GM12878 (cell line): ENCODE results near the gene AKAP14. TPM values are rescaled to one million over a fixed set of nuclear protein-coding genes. Genes with fewer than 3 reads are reported as not detected.
"Not testable (repeated sequence)": the region's sequence is repeated elsewhere in the genome, so short reads cannot be mapped to it uniquely, and the experiment has no call there.

ENCODE experiments used
- ATAC-seq: fragments of 200-7000 bp; cut with Tn5 transposase; 3 replicates; pipeline ENCODE4 v1.9.1; 2020; ENCODE audit warnings: mild to moderate bottlenecking, moderate library complexity
- BruUV-seq: library from RNA; stranded (reverse); fragments of 400-500 nt; replicated peaks from 2 replicates; lab custom pipeline; 2021; lab: Mats Ljungman, UMichigan
- CTCF ChIA-PET: fragments of 300-600 bp; sonication (Branson Sonifier 250); formaldehyde crosslinking; extraction: SDS; loops from one replicate; lab custom pipeline; 2021; ENCODE audit warnings: inconsistent platforms; lab: Yijun Ruan, JAX
- POLR2A ChIA-PET: fragments of 350-600 bp; formaldehyde crosslinking; extraction: SDS; loops from one replicate; lab custom pipeline; 2021; ENCODE audit warnings: inconsistent platforms; lab: Charles Lee
- RAD21 ChIA-PET: fragments of 300-600 bp; sonication (Branson Sonifier 250); formaldehyde crosslinking; loops from one replicate; lab custom pipeline; 2023; ENCODE audit warnings: antibody characterized with exemption; ENCODE audit not compliant: unreplicated experiment; lab: Charles Lee
- SMC1A ChIA-PET: fragments of 300-600 bp; sonication (Branson Sonifier 250); formaldehyde crosslinking; loops from one replicate; lab custom pipeline; 2023; ENCODE audit not compliant: unreplicated experiment, uncharacterized antibody; lab: Charles Lee
- DNase-seq: peaks from one replicate; pipeline ENCODE4 v3.0.0-alpha.2; 2011; ENCODE audit warnings: low read depth, low spot score
- FAIRE-seq: peaks from 3 replicates; lab custom pipeline; 2011; peaks lifted over from hg19 to GRCh38; lab: Jason Lieb, UNC
- H2AFZ ChIP-seq: 2 replicates; pipeline ENCODE4 v1.6.0; 2011; ENCODE audit warnings: low read depth, low read length, control low read depth; ENCODE audit not compliant: control insufficient read depth
- H3K27ac ChIP-seq: 2 replicates; pipeline ENCODE4 v1.5.1; 2011; ENCODE audit warnings: control low read depth; ENCODE audit not compliant: control insufficient read depth, insufficient read depth
- H3K27me3 ChIP-seq, 2 experiments: replicated peaks in 1 of 2; 2 replicates each; pipeline versions ENCODE4 v1.6.0 to v1.6.1; 2011; ENCODE audit warnings: low read length in 1 of 2; ENCODE audit not compliant: control insufficient read depth in 2 of 2, insufficient read depth in 2 of 2
- H3K36me3 ChIP-seq, 2 experiments: 2 replicates each; pipeline ENCODE4 v1.5.1; 2011; ENCODE audit warnings: low read length in 1 of 2; ENCODE audit not compliant: control insufficient read depth in 2 of 2, insufficient read depth in 2 of 2
- H3K4me1 ChIP-seq: 2 replicates; pipeline ENCODE4 v1.6.1; 2011; ENCODE audit warnings: mild to moderate bottlenecking, low read length, moderate library complexity, mixed read lengths; ENCODE audit not compliant: control insufficient read depth, insufficient read depth
- H3K4me2 ChIP-seq: 2 replicates; pipeline ENCODE4 v1.6.0; 2011; ENCODE audit warnings: control low read depth; ENCODE audit not compliant: control insufficient read depth, insufficient read depth
- H3K4me3 ChIP-seq: fragments of 200-600 bp; sonication (generic); 2 replicates; pipeline ENCODE4 v1.5.1; 2016
- H3K79me2 ChIP-seq: 2 replicates; pipeline ENCODE4 v1.6.0; 2011; ENCODE audit warnings: low read length; ENCODE audit not compliant: control insufficient read depth, insufficient read depth
- H3K9ac ChIP-seq: 2 replicates; pipeline ENCODE4 v1.8.0; 2011; ENCODE audit warnings: low read length, control low read depth, mixed read lengths; ENCODE audit not compliant: control insufficient read depth, insufficient read depth
- H3K9me3 ChIP-seq: replicated peaks from 3 replicates; pipeline ENCODE4 v1.5.1; 2011; ENCODE audit warnings: mild to moderate bottlenecking, low read length; ENCODE audit not compliant: control insufficient read depth, insufficient read depth
- H4K20me1 ChIP-seq: 2 replicates; pipeline ENCODE4 v1.6.0; 2011; ENCODE audit not compliant: control insufficient read depth, insufficient read depth
- CEBPB ChIP-seq, 2 experiments: fragments of 150-350 bp in 1 of 2; IDR thresholded peaks; 2 replicates each; pipeline ENCODE4 v1.6.1; 2012 to 2014; ENCODE audit warnings: low read depth in 2 of 2, low read length in 2 of 2, borderline replicate concordance in 1 of 2, inconsistent platforms in 1 of 2
- GATAD2B ChIP-seq: fragments of 450-650 bp; conservative IDR thresholded peaks from 2 replicates; pipeline ENCODE4 v1.6.1; 2017; ENCODE audit warnings: low read depth, mild to moderate bottlenecking, moderate library complexity
- MEF2B ChIP-seq: fragments of 450-650 bp; IDR thresholded peaks from 2 replicates; pipeline ENCODE4 v1.6.1; 2018; ENCODE audit warnings: mild to moderate bottlenecking, moderate library complexity; ENCODE audit not compliant: partially characterized antibody, poor library complexity, severe bottlenecking
- NRF1 ChIP-seq: conservative IDR thresholded peaks from 2 replicates; pipeline ENCODE4 v1.6.1; 2011; ENCODE audit warnings: mild to moderate bottlenecking, low read depth, low read length, improper control_type of control experiment
- POLR2A ChIP-seq: IDR thresholded peaks from 2 replicates; pipeline ENCODE4 v1.6.1; 2011; ENCODE audit warnings: low read depth, mild to moderate bottlenecking, low read length
- RUNX3 ChIP-seq: IDR thresholded peaks from 2 replicates; pipeline ENCODE4 v1.6.1; 2012; ENCODE audit warnings: low read length, inconsistent platforms
- ZNF207 ChIP-seq: fragments of 450-650 bp; IDR thresholded peaks from 2 replicates; pipeline ENCODE4 v1.6.1; 2014; ENCODE audit warnings: antibody characterized with exemption, mild to moderate bottlenecking, borderline replicate concordance
- WGBS: methylation state at CpG from one replicate; pipeline ENCODE4 v1.1.6; 2016; ENCODE audit warnings: low lambda C conversion rate; ENCODE audit not compliant: insufficient replicate concordance, insufficient coverage; ENCODE audit errors: missing lambda C conversion rate; 5-methylcytosine and 5-hydroxymethylcytosine counted together
- in situ Hi-C: fragments of 300-500 bp; cut with MboI; formaldehyde crosslinking; loops from 9 replicates; pipeline ENCODE4 v1.14.3; 2018; ENCODE audit warnings: mixed read lengths
- intact Hi-C: fragments of 100-400 bp; cut with micrococcal nuclease; formaldehyde crosslinking; loops from one replicate; pipeline ENCODE4 v1.14.2; 2022; ENCODE audit not compliant: unreplicated experiment
- polyA plus RNA-seq, 11 experiments: library from polyadenylated mRNA; depleted of rRNA in 4 of 11; unstranded in 6 of 11; stranded (reverse) in 5 of 11; fragments of >200 nt; fragmentation: Nextera tagmentation in 4 of 11; fragmentation: Illumina TruSeq in 1 of 11; extraction: Ambion mirVana in 4 of 11; extraction: Trizol in 1 of 11; gene quantifications; 1 replicate in 1 of 11; 2 replicates in 10 of 11; pipeline versions ENCODE4 v1.2.1 to v1.2.3, GENCODE V29; 2011 to 2016; ENCODE audit warnings: inconsistent platforms in 2 of 11, missing spikeins in 2 of 11, low read depth in 1 of 11
- total RNA-seq, 4 experiments: library from RNA; depleted of rRNA in 3 of 4; stranded (reverse); fragments of >200 nt in 3 of 4; fragmentation: Illumina TruSeq in 1 of 4; extraction: Trizol in 1 of 4; gene quantifications; 2 replicates each; pipeline versions ENCODE4 v1.2.1 to v1.2.3, GENCODE V29; 2013 to 2021

The AKAP14 gene
- total and polyA plus RNA-seq, 10 of the 15 experiments (the other 5 are each of a cell fraction or from before 2014, with no cell fraction given), result not detected

DNA sequence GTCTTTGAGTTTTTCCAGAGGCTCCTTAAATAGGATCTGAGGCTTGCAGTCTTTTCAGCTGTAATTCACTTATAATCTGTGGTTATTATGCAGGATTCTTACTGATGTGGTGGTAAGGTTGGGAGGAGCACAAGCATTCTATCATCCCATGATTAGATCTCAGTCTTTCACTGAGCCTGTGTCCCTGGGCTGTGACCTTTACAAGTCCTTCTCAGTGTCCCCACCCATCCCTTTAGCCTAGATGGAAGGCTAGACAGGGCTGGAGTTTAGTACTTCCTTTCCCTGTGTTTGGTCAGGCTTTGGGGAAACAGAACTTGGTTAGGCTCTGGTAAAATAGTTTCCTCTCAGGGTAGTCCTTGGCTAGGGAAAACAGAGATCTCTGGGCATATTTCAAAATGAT, 64.9 kb downstream of the AKAP14 start (continued):
- TF ChIP-seq NRF1 (no peak), ZNF207 (no peak), GATAD2B (no peak), CEBPB (IDR thresholded peaks at IDR 0.05; ENCODE audit: borderline replicate concordance in 1 of 2, low read depth in 2 of 2, low read length in 2 of 2) (no peak), MEF2B (no peak), POLR2A (no peak), RUNX3 (no peak)

GRCh38 chrX:119966837-119967236, 71.1 kb downstream of the AKAP14 start:
- not testable (repeated sequence) for FAIRE-seq

More at GRCh38 chrX:119966837-119967236, 71.1 kb downstream of the AKAP14 start:
- H3K36me3 ChIP-seq, RAD21 ChIA-PET, BruUV-seq, CTCF ChIA-PET, DNase-seq, H3K27ac ChIP-seq, H3K27me3 ChIP-seq, intact Hi-C loops, ATAC-seq, POLR2A ChIA-PET, H3K4me2 ChIP-seq, H3K4me3 ChIP-seq, in situ Hi-C loops, H2AFZ ChIP-seq, H3K9ac ChIP-seq, H4K20me1 ChIP-seq, H3K9me3 ChIP-seq, H3K79me2 ChIP-seq, H3K4me1 ChIP-seq, SMC1A ChIA-PET: not testable (repeated sequence)
- 100% methylated on average over 1 of the region's 1 CpG for WGBS

Other genes with a start within 250 kb of the AKAP14 start
Only the 7 nearest of the 9 such genes appear.
- gene SOWAHD, start 137.3 kb upstream of the AKAP14 start, total RNA-seq (2014; rRNA removed), result 5.4 and 5.6 TPM in 2 replicates
- 1.5 and 1.6 TPM in 2 replicates for gene SOWAHD, start 137.3 kb upstream of the AKAP14 start, total RNA-seq (2014; rRNA removed; fragmentation: Illumina TruSeq; extraction: Trizol)
- gene SOWAHD, start 137.3 kb upstream of the AKAP14 start, total RNA-seq (2021), result 7.4 and 7.8 TPM in 2 replicates
- 1.3 and 2.2 TPM in 2 replicates for gene SOWAHD, start 137.3 kb upstream of the AKAP14 start, polyA plus RNA-seq (2011; rRNA removed)
- 0.41 and 1.4 TPM in 2 replicates for gene SOWAHD, start 137.3 kb upstream of the AKAP14 start, polyA plus RNA-seq (2014; fragmentation: Illumina TruSeq; extraction: Trizol)
- under 1 TPM; 0.27 to 0.69 TPM for gene SOWAHD, start 137.3 kb upstream of the AKAP14 start, polyA plus RNA-seq (2014; fragmentation: Nextera tagmentation; extraction: Ambion mirVana)
- 5.7 and 6.1 TPM in 2 replicates for gene SOWAHD, start 137.3 kb upstream of the AKAP14 start, polyA plus RNA-seq (2014; rRNA removed)
- 1 to 10 TPM; 2.9 to 3.7 TPM for gene SOWAHD, start 137.3 kb upstream of the AKAP14 start, polyA plus RNA-seq (2016; fragmentation: Nextera tagmentation; extraction: Ambion mirVana)
- 1,792 and 2,082 TPM in 2 replicates for gene RPL39, start 104.3 kb upstream of the AKAP14 start, total RNA-seq (2014; rRNA removed)
- gene RPL39, start 104.3 kb upstream of the AKAP14 start, total RNA-seq (2014; rRNA removed; fragmentation: Illumina TruSeq; extraction: Trizol), result 3,753 and 4,112 TPM in 2 replicates
- gene RPL39, start 104.3 kb upstream of the AKAP14 start, total RNA-seq (2021), result 2,274 and 2,439 TPM in 2 replicates
- gene RPL39, start 104.3 kb upstream of the AKAP14 start, polyA plus RNA-seq (2011; rRNA removed), result 4,235 and 5,931 TPM in 2 replicates
- gene RPL39, start 104.3 kb upstream of the AKAP14 start, polyA plus RNA-seq (2014; fragmentation: Illumina TruSeq; extraction: Trizol), result 6,541 and 7,422 TPM in 2 replicates
- 1,000 to 10,000 TPM; 4,146 to 5,350 TPM for gene RPL39, start 104.3 kb upstream of the AKAP14 start, polyA plus RNA-seq (2014; fragmentation: Nextera tagmentation; extraction: Ambion mirVana)
- gene RPL39, start 104.3 kb upstream of the AKAP14 start, polyA plus RNA-seq (2014; rRNA removed), result 2,881 and 3,581 TPM in 2 replicates
- 1,000 to 10,000 TPM; 1,812 to 1,889 TPM for gene RPL39, start 104.3 kb upstream of the AKAP14 start, polyA plus RNA-seq (2016; fragmentation: Nextera tagmentation; extraction: Ambion mirVana)
- gene UPF3B, start 42.9 kb upstream of the AKAP14 start, total RNA-seq (2014; rRNA removed), result 5.7 and 7.2 TPM in 2 replicates
- 15.0 and 16.5 TPM in 2 replicates for gene UPF3B, start 42.9 kb upstream of the AKAP14 start, total RNA-seq (2014; rRNA removed; fragmentation: Illumina TruSeq; extraction: Trizol)
- gene UPF3B, start 42.9 kb upstream of the AKAP14 start, total RNA-seq (2021), result 12.3 and 14.4 TPM in 2 replicates
- gene UPF3B, start 42.9 kb upstream of the AKAP14 start, polyA plus RNA-seq (2011; rRNA removed), result 24.8 and 38.7 TPM in 2 replicates
- 35.3 and 44.1 TPM in 2 replicates for gene UPF3B, start 42.9 kb upstream of the AKAP14 start, polyA plus RNA-seq (2014; fragmentation: Illumina TruSeq; extraction: Trizol)
- gene UPF3B, start 42.9 kb upstream of the AKAP14 start, polyA plus RNA-seq (2014; fragmentation: Nextera tagmentation; extraction: Ambion mirVana), result 10 to 100 TPM; 24.6 to 27.0 TPM
- 14.6 and 17.4 TPM in 2 replicates for gene UPF3B, start 42.9 kb upstream of the AKAP14 start, polyA plus RNA-seq (2014; rRNA removed)
- gene UPF3B, start 42.9 kb upstream of the AKAP14 start, polyA plus RNA-seq (2016; fragmentation: Nextera tagmentation; extraction: Ambion mirVana), result 10 to 100 TPM; 22.1 to 22.2 TPM
- 20.6 and 22.3 TPM in 2 replicates for gene RNF113A, start 24.2 kb upstream of the AKAP14 start, total RNA-seq (2014; rRNA removed)
- 19.8 and 22.5 TPM in 2 replicates for gene RNF113A, start 24.2 kb upstream of the AKAP14 start, total RNA-seq (2014; rRNA removed; fragmentation: Illumina TruSeq; extraction: Trizol)
- gene RNF113A, start 24.2 kb upstream of the AKAP14 start, total RNA-seq (2021), result 21.9 and 22.0 TPM in 2 replicates
- gene RNF113A, start 24.2 kb upstream of the AKAP14 start, polyA plus RNA-seq (2011; rRNA removed), result 24.9 and 30.5 TPM in 2 replicates
- gene RNF113A, start 24.2 kb upstream of the AKAP14 start, polyA plus RNA-seq (2014; fragmentation: Illumina TruSeq; extraction: Trizol), result 15.1 and 23.6 TPM in 2 replicates
- gene RNF113A, start 24.2 kb upstream of the AKAP14 start, polyA plus RNA-seq (2014; fragmentation: Nextera tagmentation; extraction: Ambion mirVana), result 10 to 100 TPM; 22.7 to 23.1 TPM
- 25.5 and 26.8 TPM in 2 replicates for gene RNF113A, start 24.2 kb upstream of the AKAP14 start, polyA plus RNA-seq (2014; rRNA removed)
- 10 to 100 TPM; 32.2 to 33.1 TPM for gene RNF113A, start 24.2 kb upstream of the AKAP14 start, polyA plus RNA-seq (2016; fragmentation: Nextera tagmentation; extraction: Ambion mirVana)
- gene NDUFA1, start 24.1 kb upstream of the AKAP14 start, total RNA-seq (2014; rRNA removed), result 114 and 143 TPM in 2 replicates
- gene NDUFA1, start 24.1 kb upstream of the AKAP14 start, total RNA-seq (2014; rRNA removed; fragmentation: Illumina TruSeq; extraction: Trizol), result 244 and 255 TPM in 2 replicates
- gene NDUFA1, start 24.1 kb upstream of the AKAP14 start, total RNA-seq (2021), result 113 and 119 TPM in 2 replicates
- gene NDUFA1, start 24.1 kb upstream of the AKAP14 start, polyA plus RNA-seq (2011; rRNA removed), result 369 and 506 TPM in 2 replicates
- gene NDUFA1, start 24.1 kb upstream of the AKAP14 start, polyA plus RNA-seq (2014; fragmentation: Illumina TruSeq; extraction: Trizol), result 109 and 116 TPM in 2 replicates
- gene NDUFA1, start 24.1 kb upstream of the AKAP14 start, polyA plus RNA-seq (2014; fragmentation: Nextera tagmentation; extraction: Ambion mirVana), result 1,000 to 10,000 TPM in 1 of 2 experiments, 100 to 1,000 TPM in 1; 999 to 1,113 TPM
- 205 and 215 TPM in 2 replicates for gene NDUFA1, start 24.1 kb upstream of the AKAP14 start, polyA plus RNA-seq (2014; rRNA removed)
- 100 to 1,000 TPM; 444 to 509 TPM for gene NDUFA1, start 24.1 kb upstream of the AKAP14 start, polyA plus RNA-seq (2016; fragmentation: Nextera tagmentation; extraction: Ambion mirVana)
- 5.4 TPM in 2 replicates for gene NKAP, start 47.9 kb downstream of the AKAP14 start, total RNA-seq (2014; rRNA removed)
- gene NKAP, start 47.9 kb downstream of the AKAP14 start, total RNA-seq (2014; rRNA removed; fragmentation: Illumina TruSeq; extraction: Trizol), result 5.2 and 5.3 TPM in 2 replicates
- 5.9 and 6.9 TPM in 2 replicates for gene NKAP, start 47.9 kb downstream of the AKAP14 start, total RNA-seq (2021)
- gene NKAP, start 47.9 kb downstream of the AKAP14 start, polyA plus RNA-seq (2011; rRNA removed), result 5.6 and 11.7 TPM in 2 replicates
- gene NKAP, start 47.9 kb downstream of the AKAP14 start, polyA plus RNA-seq (2014; fragmentation: Illumina TruSeq; extraction: Trizol), result 4.9 and 5.1 TPM in 2 replicates
- gene NKAP, start 47.9 kb downstream of the AKAP14 start, polyA plus RNA-seq (2014; fragmentation: Nextera tagmentation; extraction: Ambion mirVana), result 1 to 10 TPM; 2.4 to 5.2 TPM
- 5.1 and 6.7 TPM in 2 replicates for gene NKAP, start 47.9 kb downstream of the AKAP14 start, polyA plus RNA-seq (2014; rRNA removed)
- gene NKAP, start 47.9 kb downstream of the AKAP14 start, polyA plus RNA-seq (2016; fragmentation: Nextera tagmentation; extraction: Ambion mirVana), result 1 to 10 TPM; 4.6 to 4.7 TPM
- not detected in 2 replicates for gene RHOXF2B, start 181.8 kb downstream of the AKAP14 start, total RNA-seq (2014; rRNA removed)
- gene RHOXF2B, start 181.8 kb downstream of the AKAP14 start, total RNA-seq (2014; rRNA removed; fragmentation: Illumina TruSeq; extraction: Trizol), result not detected in 2 replicates
- 0.08 TPM in 1 of 2 replicates, not detected in the other for gene RHOXF2B, start 181.8 kb downstream of the AKAP14 start, total RNA-seq (2021)
- gene RHOXF2B, start 181.8 kb downstream of the AKAP14 start, polyA plus RNA-seq (2011; rRNA removed), result not detected in 2 replicates
- not detected in 2 replicates for gene RHOXF2B, start 181.8 kb downstream of the AKAP14 start, polyA plus RNA-seq (2014; fragmentation: Illumina TruSeq; extraction: Trizol)
- not detected for gene RHOXF2B, start 181.8 kb downstream of the AKAP14 start, polyA plus RNA-seq (2014; fragmentation: Nextera tagmentation; extraction: Ambion mirVana)
- 0.03 TPM in 1 of 2 replicates, not detected in the other for gene RHOXF2B, start 181.8 kb downstream of the AKAP14 start, polyA plus RNA-seq (2014; rRNA removed)
- not detected for gene RHOXF2B, start 181.8 kb downstream of the AKAP14 start, polyA plus RNA-seq (2016; fragmentation: Nextera tagmentation; extraction: Ambion mirVana)